SK-N-SH (cell line): Measurements from ENCODE around the gene ABCG1. TPM values are rescaled to one million over a fixed set of nuclear protein-coding genes. Genes with fewer than 3 reads are reported as not detected.

ENCODE experiments used
- CTCF ChIA-PET: fragments of 300-600, 350-600 bp; formaldehyde crosslinking; extraction: SDS; loops from one replicate; lab custom pipeline; 2021; lab: Yijun Ruan, JAX
- POLR2A ChIA-PET: fragments of 350-600 bp; sonication (Branson Sonifier 250); formaldehyde crosslinking; extraction: SDS; loops from one replicate; lab custom pipeline; 2020; ENCODE audit warnings: antibody characterized with exemption, inconsistent platforms; lab: Yijun Ruan, JAX
- DNase-seq: peaks from one replicate; pipeline ENCODE4 v3.0.0; 2012
- H2AFZ ChIP-seq: fragments of 200-600 bp; sonication (generic); 2 replicates; pipeline ENCODE4 v1.8.1; 2016; ENCODE audit warnings: antibody characterized with exemption, mild to moderate bottlenecking, low read depth
- H3F3A ChIP-seq: fragments of 200-600 bp; sonication (generic); replicated peaks from 2 replicates; pipeline ENCODE3; 2016; ENCODE audit warnings: antibody characterized with exemption, mild to moderate bottlenecking; ENCODE audit not compliant: insufficient read depth
- H3K27ac ChIP-seq, 2 experiments: fragments of 200-500 bp in 1 of 2; fragments of 200-600 bp in 1 of 2; sonication (Bioruptor generic) in 1 of 2; sonication (generic), shearing (Covaris generic) in 1 of 2; 2 replicates each; pipeline versions ENCODE4 v1.5.1 to v1.6.1; 2014 to 2016; ENCODE audit warnings: low read depth in 2 of 2, inconsistent platforms in 1 of 2, low read length in 1 of 2, mild to moderate bottlenecking in 1 of 2, mixed read lengths in 1 of 2
- H3K27me3 ChIP-seq: fragments of 200-600 bp; sonication (generic), shearing (Covaris generic); 2 replicates; pipeline ENCODE4 v1.6.1; 2016; ENCODE audit warnings: mixed run types; ENCODE audit not compliant: insufficient read depth
- H3K36me3 ChIP-seq, 2 experiments: fragments of 200-500 bp in 1 of 2; fragments of 200-600 bp in 1 of 2; sonication (Bioruptor generic) in 1 of 2; sonication (generic) in 1 of 2; replicated peaks in 1 of 2; 2 replicates each; pipeline versions ENCODE3 to v1.5.1; 2014 to 2016; ENCODE audit warnings: low read length in 1 of 2, mild to moderate bottlenecking in 1 of 2; ENCODE audit not compliant: insufficient read depth in 2 of 2, control insufficient read depth in 1 of 2
- H3K4me1 ChIP-seq, 2 experiments: fragments of 200-500 bp in 1 of 2; fragments of 200-600 bp in 1 of 2; sonication (Bioruptor generic) in 1 of 2; sonication (generic), shearing (Covaris generic) in 1 of 2; 2 replicates each; pipeline versions ENCODE4 v1.5.1 to v1.6.1; 2014 to 2016; ENCODE audit warnings: low read depth in 1 of 2, low read length in 1 of 2, mixed run types in 1 of 2; ENCODE audit not compliant: insufficient read depth in 2 of 2, control insufficient read depth in 1 of 2
- H3K4me2 ChIP-seq: fragments of 200-600 bp; sonication (generic), shearing (Covaris generic); 2 replicates; pipeline ENCODE4 v1.6.1; 2017; ENCODE audit warnings: mixed run types
- H3K4me3 ChIP-seq, 2 experiments: fragments of 200-500 bp in 1 of 2; fragments of 200-600 bp in 1 of 2; sonication (Bioruptor generic) in 1 of 2; sonication (generic), shearing (Covaris generic) in 1 of 2; 2 replicates each; pipeline versions ENCODE4 v1.5.1 to v1.8.1; 2014 to 2016; ENCODE audit warnings: low read depth in 2 of 2, inconsistent platforms in 1 of 2, low read length in 1 of 2, mild to moderate bottlenecking in 1 of 2, mixed read lengths in 1 of 2, moderate library complexity in 1 of 2
- H3K79me2 ChIP-seq: fragments of 200-600 bp; sonication (generic); 2 replicates; pipeline ENCODE4 v1.8.1; 2017; ENCODE audit warnings: mild to moderate bottlenecking; ENCODE audit not compliant: insufficient read depth
- H3K9ac ChIP-seq: fragments of 200-600 bp; sonication (generic); 2 replicates; pipeline ENCODE4 v1.6.1; 2017; ENCODE audit warnings: mixed run types
- H3K9me2 ChIP-seq: fragments of 200-600 bp; sonication (generic); 2 replicates; pipeline ENCODE4 v1.6.1; 2017; ENCODE audit warnings: mixed run types
- H3K9me3 ChIP-seq: fragments of 200-600 bp; sonication (generic); 2 replicates; pipeline ENCODE4 v1.6.1; 2017; ENCODE audit warnings: mixed run types, mild to moderate bottlenecking, moderate library complexity
- H4K20me1 ChIP-seq: fragments of 200-600 bp; sonication (generic); 2 replicates; pipeline ENCODE4 v1.6.1; 2017; ENCODE audit warnings: mild to moderate bottlenecking, mixed run types; ENCODE audit not compliant: insufficient read depth
- CHD2 ChIP-seq: fragments of 150-350 bp; IDR thresholded peaks from 2 replicates; pipeline ENCODE4 v1.6.1; 2018; ENCODE audit warnings: low read length; ENCODE audit not compliant: partially characterized antibody
- ELF1 ChIP-seq: IDR thresholded peaks from 2 replicates; pipeline ENCODE4 v1.4.0; 2012
- FOSL2 ChIP-seq: IDR thresholded peaks from 2 replicates; pipeline ENCODE4 v1.4.0; 2012; ENCODE audit warnings: low read depth, mild to moderate bottlenecking, moderate library complexity, borderline replicate concordance
- FOXJ3 ChIP-seq: sonication (generic); formaldehyde crosslinking; IDR thresholded peaks from 2 replicates; pipeline ENCODE4 v1.5.1; 2020; ENCODE audit warnings: mild to moderate bottlenecking, missing genetic modification reagents
- FOXM1 ChIP-seq: IDR thresholded peaks from 2 replicates; pipeline ENCODE4 v1.4.0; 2012; ENCODE audit warnings: low read depth, mild to moderate bottlenecking
- GABPA ChIP-seq: IDR thresholded peaks from 2 replicates; pipeline ENCODE4 v1.4.0; 2012; ENCODE audit warnings: low read depth, mild to moderate bottlenecking
- JUND ChIP-seq: IDR thresholded peaks from 2 replicates; pipeline ENCODE4 v1.4.0; 2012
- MEF2A ChIP-seq: IDR thresholded peaks from 2 replicates; pipeline ENCODE4 v1.4.0; 2012; ENCODE audit warnings: low read depth, borderline replicate concordance
- POLR2AphosphoS5 ChIP-seq: IDR thresholded peaks from 2 replicates; pipeline ENCODE4 v1.6.1; 2012; ENCODE audit warnings: low read depth, low read length
- RCOR1 ChIP-seq: fragments of 150-350 bp; IDR thresholded peaks from 2 replicates; pipeline ENCODE4 v1.6.1; 2017; ENCODE audit warnings: antibody characterized with exemption, low read length
- RFX5 ChIP-seq: IDR thresholded peaks from 2 replicates; pipeline ENCODE4 v1.6.1; 2012; ENCODE audit warnings: mild to moderate bottlenecking, improper control_type of control experiment, low read length
- SIN3A ChIP-seq: IDR thresholded peaks from 2 replicates; pipeline ENCODE4 v1.6.1; 2012; ENCODE audit warnings: low read depth, mild to moderate bottlenecking, low read length, moderate library complexity, borderline replicate concordance
- TCF12 ChIP-seq: IDR thresholded peaks from 2 replicates; pipeline ENCODE4 v1.4.0; 2012
- YY1 ChIP-seq: IDR thresholded peaks from 2 replicates; pipeline ENCODE4 v1.4.0; 2012; ENCODE audit warnings: low read depth, mild to moderate bottlenecking
- WGBS: methylation state at CpG from one replicate; pipeline ENCODE4 v1.1.6; 2017; ENCODE audit warnings: low lambda C conversion rate; 5-methylcytosine and 5-hydroxymethylcytosine counted together
- polyA plus RNA-seq, 3 experiments: library from polyadenylated mRNA; depleted of rRNA; stranded (reverse); fragments of >200 nt; gene quantifications; 2 replicates each; pipeline ENCODE4 v1.2.3, GENCODE V29; 2012
- TF ChIP-seq, protein P1 (sequence below): IDR thresholded peaks from 2 replicates; pipeline ENCODE4 v1.6.1; 2012; ENCODE audit warnings: mild to moderate bottlenecking, low read depth, low read length, moderate library complexity
- TF ChIP-seq, protein P2 (sequence below): IDR thresholded peaks from 2 replicates; pipeline ENCODE4 v1.4.0; 2012; ENCODE audit warnings: low read depth
- TF ChIP-seq, protein P3 (sequence below): fragments of 150-350 bp; IDR thresholded peaks from 2 replicates; pipeline ENCODE4 v1.6.1; 2016; ENCODE audit warnings: mild to moderate bottlenecking, low read depth, low read length
- TF ChIP-seq, protein P4 (sequence below): fragments of 200-600 bp; sonication (generic); IDR thresholded peaks from 2 replicates; pipeline ENCODE4 v1.6.1; 2017; ENCODE audit warnings: antibody characterized with exemption, mild to moderate bottlenecking, moderate library complexity

ABCG1 gene
- polyA plus RNA-seq, 1 of the 3 experiments (the other 2 are of a cell fraction) = 0.07 TPM

DNA sequence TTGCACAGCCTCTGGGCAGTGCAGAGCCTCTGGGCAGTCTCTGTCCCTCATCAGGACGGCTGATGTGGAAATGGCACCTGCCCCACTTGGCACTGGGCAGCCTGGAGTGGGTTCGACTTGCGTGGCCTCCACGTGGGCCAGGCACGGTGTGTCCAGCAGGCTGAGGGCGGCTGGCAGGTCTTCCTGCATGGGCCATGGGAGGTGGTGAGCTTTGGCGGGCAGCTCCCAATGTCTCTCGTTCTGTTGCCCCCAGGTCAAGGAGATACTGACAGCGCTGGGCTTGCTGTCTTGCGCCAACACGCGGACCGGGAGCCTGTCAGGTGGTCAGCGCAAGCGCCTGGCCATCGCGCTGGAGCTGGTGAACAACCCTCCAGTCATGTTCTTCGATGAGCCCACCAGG is 63.1 kb downstream of the ABCG1 start:
- WGBS = 91% methylated on average over 10 of the region's 18 CpGs
- no peaks in the 10 kb centered on the region for H3K9me2 ChIP-seq
- H3K4me2 ChIP-seq = no peak overlapping the region
- H4K20me1 ChIP-seq = no peaks in the 10 kb centered on the region
- CTCF ChIA-PET = interaction anchor here (0.8 kb wide), 1 partner anchor 118 kb away, joined by 3 read pairs; no protein-coding TSS in a partner anchor
- no peak overlapping the region for H2AFZ ChIP-seq
- no peaks in the 10 kb centered on the region for H3K4me1 ChIP-seq
- H3K9ac ChIP-seq = no peak overlapping the region
- no peaks in the 10 kb centered on the region for H3K79me2 ChIP-seq
- DNase-seq = no peak
- H3F3A ChIP-seq = no peaks in the 10 kb centered on the region
- no peak overlapping the region for H3K27ac ChIP-seq
- no peaks in the 10 kb centered on the region for H3K27me3 ChIP-seq
- no peak overlapping the region for H3K4me3 ChIP-seq
- H3K9me3 ChIP-seq = no peaks in the 10 kb centered on the region
- TF ChIP-seq FOXJ3 (CRISPR knock-in tag) (no peak), CHD2 (no peak), ELF1 (no peak), FOSL2 (no peak), FOXM1 (no peak), RCOR1 (no peak), GABPA (no peak), TCF12 (no peak), RFX5 (no peak), POLR2AphosphoS5 (no peak), YY1 (no peak), MEF2A (no peak), JUND (no peak), SIN3A (no peak)
- TF ChIP-seq, protein P1, sequence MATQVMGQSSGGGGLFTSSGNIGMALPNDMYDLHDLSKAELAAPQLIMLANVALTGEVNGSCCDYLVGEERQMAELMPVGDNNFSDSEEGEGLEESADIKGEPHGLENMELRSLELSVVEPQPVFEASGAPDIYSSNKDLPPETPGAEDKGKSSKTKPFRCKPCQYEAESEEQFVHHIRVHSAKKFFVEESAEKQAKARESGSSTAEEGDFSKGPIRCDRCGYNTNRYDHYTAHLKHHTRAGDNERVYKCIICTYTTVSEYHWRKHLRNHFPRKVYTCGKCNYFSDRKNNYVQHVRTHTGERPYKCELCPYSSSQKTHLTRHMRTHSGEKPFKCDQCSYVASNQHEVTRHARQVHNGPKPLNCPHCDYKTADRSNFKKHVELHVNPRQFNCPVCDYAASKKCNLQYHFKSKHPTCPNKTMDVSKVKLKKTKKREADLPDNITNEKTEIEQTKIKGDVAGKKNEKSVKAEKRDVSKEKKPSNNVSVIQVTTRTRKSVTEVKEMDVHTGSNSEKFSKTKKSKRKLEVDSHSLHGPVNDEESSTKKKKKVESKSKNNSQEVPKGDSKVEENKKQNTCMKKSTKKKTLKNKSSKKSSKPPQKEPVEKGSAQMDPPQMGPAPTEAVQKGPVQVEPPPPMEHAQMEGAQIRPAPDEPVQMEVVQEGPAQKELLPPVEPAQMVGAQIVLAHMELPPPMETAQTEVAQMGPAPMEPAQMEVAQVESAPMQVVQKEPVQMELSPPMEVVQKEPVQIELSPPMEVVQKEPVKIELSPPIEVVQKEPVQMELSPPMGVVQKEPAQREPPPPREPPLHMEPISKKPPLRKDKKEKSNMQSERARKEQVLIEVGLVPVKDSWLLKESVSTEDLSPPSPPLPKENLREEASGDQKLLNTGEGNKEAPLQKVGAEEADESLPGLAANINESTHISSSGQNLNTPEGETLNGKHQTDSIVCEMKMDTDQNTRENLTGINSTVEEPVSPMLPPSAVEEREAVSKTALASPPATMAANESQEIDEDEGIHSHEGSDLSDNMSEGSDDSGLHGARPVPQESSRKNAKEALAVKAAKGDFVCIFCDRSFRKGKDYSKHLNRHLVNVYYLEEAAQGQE = no peak
- TF ChIP-seq, protein P2, sequence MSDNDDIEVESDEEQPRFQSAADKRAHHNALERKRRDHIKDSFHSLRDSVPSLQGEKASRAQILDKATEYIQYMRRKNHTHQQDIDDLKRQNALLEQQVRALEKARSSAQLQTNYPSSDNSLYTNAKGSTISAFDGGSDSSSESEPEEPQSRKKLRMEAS = no peak
- TF ChIP-seq, protein P3, sequence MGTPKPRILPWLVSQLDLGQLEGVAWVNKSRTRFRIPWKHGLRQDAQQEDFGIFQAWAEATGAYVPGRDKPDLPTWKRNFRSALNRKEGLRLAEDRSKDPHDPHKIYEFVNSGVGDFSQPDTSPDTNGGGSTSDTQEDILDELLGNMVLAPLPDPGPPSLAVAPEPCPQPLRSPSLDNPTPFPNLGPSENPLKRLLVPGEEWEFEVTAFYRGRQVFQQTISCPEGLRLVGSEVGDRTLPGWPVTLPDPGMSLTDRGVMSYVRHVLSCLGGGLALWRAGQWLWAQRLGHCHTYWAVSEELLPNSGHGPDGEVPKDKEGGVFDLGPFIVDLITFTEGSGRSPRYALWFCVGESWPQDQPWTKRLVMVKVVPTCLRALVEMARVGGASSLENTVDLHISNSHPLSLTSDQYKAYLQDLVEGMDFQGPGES = no peak
- TF ChIP-seq, protein P4, sequence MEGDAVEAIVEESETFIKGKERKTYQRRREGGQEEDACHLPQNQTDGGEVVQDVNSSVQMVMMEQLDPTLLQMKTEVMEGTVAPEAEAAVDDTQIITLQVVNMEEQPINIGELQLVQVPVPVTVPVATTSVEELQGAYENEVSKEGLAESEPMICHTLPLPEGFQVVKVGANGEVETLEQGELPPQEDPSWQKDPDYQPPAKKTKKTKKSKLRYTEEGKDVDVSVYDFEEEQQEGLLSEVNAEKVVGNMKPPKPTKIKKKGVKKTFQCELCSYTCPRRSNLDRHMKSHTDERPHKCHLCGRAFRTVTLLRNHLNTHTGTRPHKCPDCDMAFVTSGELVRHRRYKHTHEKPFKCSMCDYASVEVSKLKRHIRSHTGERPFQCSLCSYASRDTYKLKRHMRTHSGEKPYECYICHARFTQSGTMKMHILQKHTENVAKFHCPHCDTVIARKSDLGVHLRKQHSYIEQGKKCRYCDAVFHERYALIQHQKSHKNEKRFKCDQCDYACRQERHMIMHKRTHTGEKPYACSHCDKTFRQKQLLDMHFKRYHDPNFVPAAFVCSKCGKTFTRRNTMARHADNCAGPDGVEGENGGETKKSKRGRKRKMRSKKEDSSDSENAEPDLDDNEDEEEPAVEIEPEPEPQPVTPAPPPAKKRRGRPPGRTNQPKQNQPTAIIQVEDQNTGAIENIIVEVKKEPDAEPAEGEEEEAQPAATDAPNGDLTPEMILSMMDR = no peak
- no peaks in the 10 kb centered on the region for H3K36me3 ChIP-seq
- POLR2A ChIA-PET = no interaction called here
